Heart left ventricle (tissue), 13 donors: ENCODE data around the gene ZGPAT.

Experiments used
- CTCF ChIP-seq, 12 donors: fragments of 200-600 bp; sonication (generic) in 4 of 12; IDR thresholded peaks; one replicate each; pipeline versions ENCODE4 v1.5.0 to v1.8.0; 2018 to 2022; ENCODE audit warnings: antibody characterized with exemption in 12 of 12, mild to moderate bottlenecking in 5 of 12
- POLR2A ChIP-seq, 2 donors: fragments of 450-650 bp; IDR thresholded peaks; one replicate each; pipeline ENCODE4 v1.6.1; 2017; ENCODE audit warnings: antibody characterized with exemption in 2 of 2, mild to moderate bottlenecking in 2 of 2, moderate library complexity in 2 of 2
- donor health status: ischemic (EF 13 %, LVEDD 7.1; RV severe dilation, severe dysfunction).
- donor health status: DM: no; HTN: yes; CAD: no.
- donor health status: DM: no; HTN: no; CAD: no.
- donor health status: ischemic (EF 25% LVEDD 6.9; RV normal size, moderate dysfunction).
- donor health status: ischemic (EF 25% LVEDD 5.7; RV mildly dilated, moderate dysfunction).
- donor health status: ischemic (EF 35%, LVEDD 5.7; RV mildly dilated, moderate dysfunction).
- donor health status: nonischemic (EF 11% LVEDD 7.7; RV severe dilation, severe dysfunction).
- donor health status: DM: yes; HTN: yes; CAD: no.
- donor health status: PGD.
- donor health status: ischemic (EF 29% LVEDD 5.4; RV normal size, mild dysfunction).
- donor health status: nonischemic (EF 23%, LVEDD 6.1; RV moderate dilation, normal function).

- no peak for TF ChIP-seq CTCF (IDR thresholded peaks at IDR 0.05)
- TF ChIP-seq POLR2A (IDR thresholded peaks at IDR 0.05): no peak
Measured at GRCh38 chr20:63673951-63674350, 33.9 kb upstream of the ZGPAT start.
